Breast epithelium (tissue), 4 donors: ENCODE results near the gene ZFPL1. TPM values are rescaled to one million over a fixed set of nuclear protein-coding genes. Genes with fewer than 3 reads are reported as not detected.

Source experiments
- DNase-seq, 2 donors: peaks; one replicate each; pipeline ENCODE4 v3.0.0-alpha.2; 2019; ENCODE audit warnings: low spot score in 2 of 2
- H3K27ac ChIP-seq, 2 donors: fragments of 200-600 bp; sonication (generic) in 1 of 2; one replicate each; pipeline ENCODE4 v1.5.1; 2016 to 2019; ENCODE audit warnings: mild to moderate bottlenecking in 1 of 2
- H3K27me3 ChIP-seq, 2 donors: fragments of 200-600 bp; sonication (generic) in 1 of 2; one replicate each; pipeline versions ENCODE4 v1.5.1 to v1.6.0; 2017 to 2019; ENCODE audit warnings: control low read depth in 1 of 2, mild to moderate bottlenecking in 1 of 2
- H3K36me3 ChIP-seq: fragments of 200-600 bp; one replicate; pipeline ENCODE4 v1.5.1; 2019
- H3K4me1 ChIP-seq, 2 donors: fragments of 200-600 bp; sonication (generic); one replicate each; pipeline ENCODE4 v1.5.1; 2016 to 2019; ENCODE audit warnings: control low read depth in 1 of 2
- H3K4me3 ChIP-seq, 3 donors: fragments of 200-600 bp; sonication (generic); 1 replicate in 2 of 3; 2 replicates in 1 of 3; pipeline ENCODE4 v1.5.1; 2016 to 2019; ENCODE audit warnings: mild to moderate bottlenecking in 3 of 3, moderate library complexity in 2 of 3
- H3K9me3 ChIP-seq, 2 donors: fragments of 200-600 bp; sonication (generic) in 1 of 2; one replicate each; pipeline ENCODE4 v1.5.1; 2016 to 2019; ENCODE audit warnings: control low read depth in 1 of 2
- CTCF ChIP-seq, 3 donors: fragments of 450-650 bp; IDR thresholded peaks; one replicate each; pipeline ENCODE4 v1.5.1; 2016 to 2017; ENCODE audit warnings: antibody characterized with exemption in 3 of 3, mild to moderate bottlenecking in 3 of 3, moderate library complexity in 3 of 3
- POLR2A ChIP-seq: fragments of 450-650 bp; IDR thresholded peaks from one replicate; pipeline ENCODE4 v1.6.1; 2016; ENCODE audit warnings: antibody characterized with exemption, mild to moderate bottlenecking, moderate library complexity
- POLR2AphosphoS5 ChIP-seq, 3 donors: sonication (generic); formaldehyde crosslinking; IDR thresholded peaks; one replicate each; pipeline ENCODE4 v1.6.1; 2017; ENCODE audit warnings: antibody characterized with exemption in 3 of 3
- intact Hi-C: fragments of 100-400 bp; cut with DNase I; formaldehyde crosslinking; loops from one replicate; pipeline ENCODE4 v1.15.1; 2023; ENCODE audit warnings: low total_unique reads
- total RNA-seq, 3 donors: library from RNA; depleted of rRNA; stranded (reverse); fragments of >200 nt; gene quantifications; one replicate each; pipeline ENCODE4 v1.1.0, GENCODE V29; 2016

ZFPL1 gene
- total RNA-seq, 3 donors from 2014 or later = 33.8 to 44.1 (median 44.0) TPM

- Histone ChIP-seq H3K36me3 (no peaks in the 10 kb centered on the region), H3K4me3 (no peak overlapping the region), H3K4me1 (no peaks in the 10 kb centered on the region), H3K27ac (no peak overlapping the region), H3K27me3 (no peaks in the 10 kb centered on the region), H3K9me3 (no peaks in the 10 kb centered on the region)
- intact Hi-C loops = no loop called here
- DNase-seq = no peak
- TF ChIP-seq CTCF (IDR thresholded peaks at IDR 0.05) = no peak
- no peak for TF ChIP-seq POLR2A
- no peak for TF ChIP-seq POLR2AphosphoS5 (IDR thresholded peaks at IDR 0.05)
These were observed 23.1 kb upstream of the ZFPL1 start for GRCh38 chr11:65060913-65061408.

- H3K27ac ChIP-seq = no peak overlapping the region
- H3K4me1 ChIP-seq = no peaks in the 10 kb centered on the region
- no peak overlapping the region for H3K4me3 ChIP-seq
- TF ChIP-seq POLR2A (no peak), POLR2AphosphoS5 (IDR thresholded peaks at IDR 0.05) (no peak), CTCF (IDR thresholded peaks at IDR 0.05) (no peak)
- H3K9me3 ChIP-seq = no peaks in the 10 kb centered on the region
- H3K27me3 ChIP-seq = no peaks in the 10 kb centered on the region
- DNase-seq = no peak
- intact Hi-C loops = no loop called here
- no peaks in the 10 kb centered on the region for H3K36me3 ChIP-seq
These were observed 20.5 kb upstream of the ZFPL1 start for GRCh38 chr11:65063532-65063931.

- DNase-seq = no peak
- H3K9me3 ChIP-seq = no peaks in the 10 kb centered on the region
- H3K27me3 ChIP-seq = no peaks in the 10 kb centered on the region
- intact Hi-C loops = no loop called here
- no peaks in the 10 kb centered on the region for H3K4me1 ChIP-seq
- H3K4me3 ChIP-seq = no peak overlapping the region
- H3K36me3 ChIP-seq = no peaks in the 10 kb centered on the region
- no peak overlapping the region for H3K27ac ChIP-seq
- TF ChIP-seq POLR2AphosphoS5 (IDR thresholded peaks at IDR 0.05) (no peak), POLR2A (no peak), CTCF (IDR thresholded peaks at IDR 0.05) (no peak)
These were observed 19.2 kb upstream of the ZFPL1 start for GRCh38 chr11:65064847-65065240.

GRCh38 chr11:65065851-65066250, 18.2 kb upstream of the ZFPL1 start:
- intact Hi-C loops = no loop called here

GRCh38 chr11:65066315-65066714, 17.7 kb upstream of the ZFPL1 start:
- Histone ChIP-seq H3K27ac (no peak overlapping the region), H3K27me3 (no peaks in the 10 kb centered on the region), H3K9me3 (no peaks in the 10 kb centered on the region), H3K4me3 (no peak overlapping the region), H3K36me3 (no peaks in the 10 kb centered on the region), H3K4me1 (no peaks in the 10 kb centered on the region)
- DNase-seq = no peak
- TF ChIP-seq POLR2AphosphoS5 (IDR thresholded peaks at IDR 0.05) = no peak
- no peak for TF ChIP-seq CTCF (IDR thresholded peaks at IDR 0.05)
- TF ChIP-seq POLR2A = no peak
- intact Hi-C loops = no loop called here

More at GRCh38 chr11:65065851-65066250, 18.2 kb upstream of the ZFPL1 start:
- Histone ChIP-seq H3K4me1 (no peaks in the 10 kb centered on the region), H3K9me3 (no peaks in the 10 kb centered on the region), H3K36me3 (no peaks in the 10 kb centered on the region), H3K4me3 (no peak overlapping the region), H3K27ac (no peak overlapping the region), H3K27me3 (no peaks in the 10 kb centered on the region)
- DNase-seq = no peak
- no peak for TF ChIP-seq POLR2AphosphoS5 (IDR thresholded peaks at IDR 0.05)
- no peak for TF ChIP-seq POLR2A
- TF ChIP-seq CTCF (IDR thresholded peaks at IDR 0.05) = no peak
